Measurements from ENCODE around the gene DMRT1. TPM values are rescaled to one million over a fixed set of nuclear protein-coding genes. Genes with fewer than 3 reads are reported as not detected.
"Not testable (repeated sequence)": the region's sequence is repeated elsewhere in the genome, so short reads cannot be mapped to it uniquely, and the experiment has no call there.

The DMRT1 gene
- total RNA-seq, 1 experiment from 2014 or later = not detected

GRCh38 chr9:893843-894420 is 52.4 kb downstream of the DMRT1 start:
- H3K4me3 ChIP-seq (ENCODE audit: low read length) = no peak overlapping the region
- H3K9ac ChIP-seq (ENCODE audit: low read length) = 0 out of 2 replicates have a peak overlapping the region, but pooled peaks have one; percentile 26
- H2AFZ ChIP-seq (ENCODE audit: low read length) = no peak overlapping the region; the same call in 1 of the 2 replicates
- H3K79me2 ChIP-seq (ENCODE audit: low read length) = no peaks in the 10 kb centered on the region
- DNase-seq = peak; percentile 84
- H3K36me3 ChIP-seq (ENCODE audit: insufficient read depth, low read length) = no peaks in the 10 kb centered on the region
- peak overlapping the region; percentile 36 for H3K4me2 ChIP-seq (ENCODE audit: low read depth, low read length, poor library complexity, severe bottlenecking)
- no peak overlapping the region for H3K27ac ChIP-seq (ENCODE audit: low read length)
- no peaks in the 10 kb centered on the region for H4K20me1 ChIP-seq (ENCODE audit: insufficient read depth, low read depth, low read length)
- peaks cover 4% of the 10 kb centered on the region for H3K4me1 ChIP-seq (ENCODE audit: low read length)
- no peaks in the 10 kb centered on the region for H3K27me3 ChIP-seq (ENCODE audit: low read length)
- no peaks in the 10 kb centered on the region for H3K9me2 ChIP-seq (replicated peaks; ENCODE audit: insufficient read depth, low read length)
- H3K9me3 ChIP-seq (ENCODE audit: low read length) = no peaks in the 10 kb centered on the region

- Histone ChIP-seq H3K9me2 (replicated peaks; ENCODE audit: insufficient read depth, low read length) (no peaks in the 10 kb centered on the region), H4K20me1 (ENCODE audit: insufficient read depth, low read depth, low read length) (no peaks in the 10 kb centered on the region), H3K9ac (ENCODE audit: low read length) (no peak overlapping the region), H3K79me2 (ENCODE audit: low read length) (no peaks in the 10 kb centered on the region), H2AFZ (ENCODE audit: low read length) (no peak overlapping the region), H3K4me2 (ENCODE audit: low read depth, low read length, poor library complexity, severe bottlenecking) (no peak overlapping the region), H3K27me3 (ENCODE audit: low read length) (no peaks in the 10 kb centered on the region), H3K9me3 (ENCODE audit: low read length) (no peaks in the 10 kb centered on the region), H3K4me3 (ENCODE audit: low read length) (no peak overlapping the region), H3K27ac (ENCODE audit: low read length) (no peak overlapping the region), H3K36me3 (ENCODE audit: insufficient read depth, low read length) (no peaks in the 10 kb centered on the region), H3K4me1 (ENCODE audit: low read length) (no peaks in the 10 kb centered on the region)
- no peak for DNase-seq
Observed at GRCh38 chr9:899440-900184, 58.1 kb downstream of the DMRT1 start.

GRCh38 chr9:903886-904285 is 62.4 kb downstream of the DMRT1 start:
- Histone ChIP-seq H3K4me2 (ENCODE audit: low read depth, low read length, poor library complexity, severe bottlenecking) (no peak overlapping the region), H3K4me3 (ENCODE audit: low read length) (no peak overlapping the region), H3K9me3 (ENCODE audit: low read length) (no peaks in the 10 kb centered on the region), H4K20me1 (ENCODE audit: insufficient read depth, low read depth, low read length) (no peaks in the 10 kb centered on the region), H3K27me3 (ENCODE audit: low read length) (no peaks in the 10 kb centered on the region), H3K79me2 (ENCODE audit: low read length) (no peaks in the 10 kb centered on the region), H2AFZ (ENCODE audit: low read length) (no peak overlapping the region), H3K4me1 (ENCODE audit: low read length) (no peaks in the 10 kb centered on the region), H3K36me3 (ENCODE audit: insufficient read depth, low read length) (no peaks in the 10 kb centered on the region), H3K9ac (ENCODE audit: low read length) (no peak overlapping the region), H3K27ac (ENCODE audit: low read length) (no peak overlapping the region), H3K9me2 (replicated peaks; ENCODE audit: insufficient read depth, low read length) (no peaks in the 10 kb centered on the region)
- no peak for DNase-seq

GRCh38 chr9:905906-906305 is 64.4 kb downstream of the DMRT1 start:
- Histone ChIP-seq H3K9ac (ENCODE audit: low read length) (no peak overlapping the region), H3K9me3 (ENCODE audit: low read length) (no peaks in the 10 kb centered on the region), H3K79me2 (ENCODE audit: low read length) (no peaks in the 10 kb centered on the region), H3K4me1 (ENCODE audit: low read length) (no peaks in the 10 kb centered on the region), H3K36me3 (ENCODE audit: insufficient read depth, low read length) (no peaks in the 10 kb centered on the region), H3K4me2 (ENCODE audit: low read depth, low read length, poor library complexity, severe bottlenecking) (no peak overlapping the region), H3K4me3 (ENCODE audit: low read length) (no peak overlapping the region), H2AFZ (ENCODE audit: low read length) (no peak overlapping the region), H3K27ac (ENCODE audit: low read length) (no peak overlapping the region), H4K20me1 (ENCODE audit: insufficient read depth, low read depth, low read length) (no peaks in the 10 kb centered on the region), H3K9me2 (replicated peaks; ENCODE audit: insufficient read depth, low read length) (no peaks in the 10 kb centered on the region), H3K27me3 (ENCODE audit: low read length) (no peaks in the 10 kb centered on the region)
- DNase-seq = no peak

DNA sequence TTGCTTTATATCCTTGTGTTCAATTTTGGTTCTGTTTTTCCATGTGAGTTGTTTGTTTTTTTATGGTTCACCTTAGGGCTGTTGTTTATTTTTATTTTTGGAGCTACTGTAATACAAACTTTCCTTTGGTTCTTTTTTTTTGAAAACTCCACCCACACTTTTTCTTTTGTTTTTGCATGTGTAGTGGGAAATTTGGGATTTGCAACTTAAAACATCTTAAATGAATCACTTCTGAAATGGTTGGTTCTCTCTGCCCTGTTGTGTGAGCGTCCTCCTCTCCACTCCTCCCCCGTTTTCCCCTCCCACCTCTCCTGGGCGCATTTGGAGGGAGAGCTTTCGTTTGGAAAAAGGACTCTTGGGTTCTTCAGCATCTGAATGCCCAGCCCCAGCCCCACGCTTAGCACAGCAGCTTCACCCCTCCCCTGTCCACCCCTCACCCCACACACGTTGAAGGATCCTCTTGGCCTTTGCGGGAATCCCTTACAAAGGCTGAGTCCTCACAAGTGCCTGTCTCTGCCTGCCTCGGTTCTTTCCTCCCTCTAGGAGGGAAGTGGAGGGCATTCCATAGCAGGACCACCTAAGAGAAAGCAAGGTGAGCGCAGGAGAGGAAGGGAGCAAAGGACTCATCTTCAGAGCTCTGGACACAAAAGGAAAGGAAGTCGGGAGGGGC is 67.2 kb downstream of the DMRT1 start:
- H3K27me3 ChIP-seq (ENCODE audit: low read length) = no peaks in the 10 kb centered on the region

DNA sequence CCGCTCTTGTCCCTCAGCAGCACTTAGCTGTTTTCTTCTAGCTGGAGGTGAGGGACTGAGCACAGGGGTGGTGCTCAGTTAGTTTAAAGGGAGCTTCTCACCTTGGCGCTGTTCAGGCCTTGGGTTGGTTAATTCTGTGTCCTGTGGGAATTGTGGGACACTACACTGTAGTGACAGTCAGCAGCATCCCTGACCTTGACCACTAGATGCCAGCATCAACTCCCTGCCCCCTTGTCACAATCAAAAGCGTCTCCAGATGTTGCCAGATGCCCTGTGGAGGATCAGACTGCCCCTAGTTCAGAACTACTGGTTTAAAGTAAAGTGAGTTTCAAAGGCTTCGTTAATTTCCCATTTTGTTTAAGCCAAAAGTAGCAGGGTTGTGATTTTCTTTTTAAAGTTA is 69.5 kb downstream of the DMRT1 start:
- no peaks in the 10 kb centered on the region for H3K36me3 ChIP-seq (ENCODE audit: insufficient read depth, low read length)
- no peaks in the 10 kb centered on the region for H3K9me3 ChIP-seq (ENCODE audit: low read length)
- H2AFZ ChIP-seq (ENCODE audit: low read length) = no peak overlapping the region
- no peak for DNase-seq
- H3K4me2 ChIP-seq (ENCODE audit: low read depth, low read length, poor library complexity, severe bottlenecking) = no peak overlapping the region
- H3K4me3 ChIP-seq (ENCODE audit: low read length) = no peak overlapping the region
- H3K4me1 ChIP-seq (ENCODE audit: low read length) = no peaks in the 10 kb centered on the region
- no peaks in the 10 kb centered on the region for H3K27me3 ChIP-seq (ENCODE audit: low read length)
- no peaks in the 10 kb centered on the region for H4K20me1 ChIP-seq (ENCODE audit: insufficient read depth, low read depth, low read length)
- H3K9me2 ChIP-seq (replicated peaks; ENCODE audit: insufficient read depth, low read length) = no peaks in the 10 kb centered on the region
- no peak overlapping the region for H3K9ac ChIP-seq (ENCODE audit: low read length)
- no peaks in the 10 kb centered on the region for H3K79me2 ChIP-seq (ENCODE audit: low read length)
- no peak overlapping the region for H3K27ac ChIP-seq (ENCODE audit: low read length)

More for the DNA sequence above, 67.2 kb downstream of the DMRT1 start:
- H3K79me2 ChIP-seq (ENCODE audit: low read length) = no peaks in the 10 kb centered on the region
- no peaks in the 10 kb centered on the region for H3K9me3 ChIP-seq (ENCODE audit: low read length)
- H3K9me2 ChIP-seq (replicated peaks; ENCODE audit: insufficient read depth, low read length) = no peaks in the 10 kb centered on the region
- no peaks in the 10 kb centered on the region for H3K4me1 ChIP-seq (ENCODE audit: low read length)
- H3K36me3 ChIP-seq (ENCODE audit: insufficient read depth, low read length) = no peaks in the 10 kb centered on the region
- no peak overlapping the region for H3K9ac ChIP-seq (ENCODE audit: low read length)
- H2AFZ ChIP-seq (ENCODE audit: low read length) = no peak overlapping the region
- H3K4me3 ChIP-seq (ENCODE audit: low read length) = no peak overlapping the region
- DNase-seq = no peak
- no peak overlapping the region for H3K27ac ChIP-seq (ENCODE audit: low read length)
- H4K20me1 ChIP-seq (ENCODE audit: insufficient read depth, low read depth, low read length) = no peaks in the 10 kb centered on the region
- no peak overlapping the region for H3K4me2 ChIP-seq (ENCODE audit: low read depth, low read length, poor library complexity, severe bottlenecking)

DNA sequence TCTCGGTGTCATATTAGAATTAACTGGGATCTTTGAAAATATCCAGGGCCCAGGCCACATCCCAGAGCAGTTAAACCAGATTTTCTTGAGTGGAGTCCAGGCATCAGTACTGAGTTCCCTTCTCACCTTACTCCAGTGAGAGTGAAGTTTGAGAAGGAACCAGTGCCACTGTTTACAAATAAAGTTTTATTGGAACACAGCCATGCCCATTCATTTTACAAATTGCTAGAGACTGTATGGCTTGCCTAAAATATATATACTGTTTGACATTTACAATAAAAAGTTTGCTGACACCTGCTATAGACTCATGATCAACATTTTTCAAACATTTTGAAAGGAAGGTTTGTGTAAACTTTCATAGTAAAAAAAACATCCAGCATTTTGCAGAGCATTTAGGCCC is 71.3 kb downstream of the DMRT1 start:
- Histone ChIP-seq H3K27me3 (ENCODE audit: low read length) (no peaks in the 10 kb centered on the region), H3K9me2 (replicated peaks; ENCODE audit: insufficient read depth, low read length) (no peaks in the 10 kb centered on the region), H3K4me1 (ENCODE audit: low read length) (no peaks in the 10 kb centered on the region), H3K9ac (ENCODE audit: low read length) (no peak overlapping the region), H3K9me3 (ENCODE audit: low read length) (no peaks in the 10 kb centered on the region), H3K79me2 (ENCODE audit: low read length) (no peaks in the 10 kb centered on the region), H3K4me2 (ENCODE audit: low read depth, low read length, poor library complexity, severe bottlenecking) (no peak overlapping the region), H4K20me1 (ENCODE audit: insufficient read depth, low read depth, low read length) (no peaks in the 10 kb centered on the region), H3K4me3 (ENCODE audit: low read length) (no peak overlapping the region), H3K36me3 (ENCODE audit: insufficient read depth, low read length) (no peaks in the 10 kb centered on the region), H2AFZ (ENCODE audit: low read length) (no peak overlapping the region), H3K27ac (ENCODE audit: low read length) (no peak overlapping the region)
- DNase-seq = no peak

DNA sequence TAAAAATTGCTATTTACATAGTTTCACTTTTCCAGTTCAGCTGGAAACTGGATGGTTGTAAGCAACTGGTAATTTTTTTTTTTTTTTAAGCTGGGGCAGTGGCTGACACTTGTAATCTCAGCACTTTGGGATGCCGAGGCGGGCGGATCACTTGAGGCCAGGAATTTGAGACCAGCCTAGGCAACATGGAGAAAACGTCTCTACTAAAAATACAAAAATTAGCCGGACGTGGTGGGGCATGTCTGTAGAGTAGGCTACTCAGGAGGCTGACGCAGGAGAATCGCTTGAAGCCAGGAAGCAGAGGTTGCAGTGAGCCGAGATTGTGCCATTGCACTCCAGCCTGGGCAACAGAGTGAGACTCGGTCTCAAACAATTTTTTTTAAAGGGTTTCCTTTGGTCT is 72.0 kb downstream of the DMRT1 start:
- H3K27ac ChIP-seq (ENCODE audit: low read length); H3K9me2 ChIP-seq (replicated peaks; ENCODE audit: insufficient read depth, low read length); H3K36me3 ChIP-seq (ENCODE audit: insufficient read depth, low read length); H3K79me2 ChIP-seq (ENCODE audit: low read length); H3K4me3 ChIP-seq (ENCODE audit: low read length); H4K20me1 ChIP-seq (ENCODE audit: insufficient read depth, low read depth, low read length); H3K4me1 ChIP-seq (ENCODE audit: low read length); H3K4me2 ChIP-seq (ENCODE audit: low read depth, low read length, poor library complexity, severe bottlenecking); H2AFZ ChIP-seq (ENCODE audit: low read length); H3K27me3 ChIP-seq (ENCODE audit: low read length); H3K9ac ChIP-seq (ENCODE audit: low read length); H3K9me3 ChIP-seq (ENCODE audit: low read length); DNase-seq: not testable (repeated sequence)
